NCI-H1048 (cell line): ENCODE measurements around the gene WDR5.

Experiments
- DNase-seq: peaks from one replicate; lab custom pipeline; 2025; lab: John Stamatoyannopoulos, UW

The WDR5 gene

DNA sequence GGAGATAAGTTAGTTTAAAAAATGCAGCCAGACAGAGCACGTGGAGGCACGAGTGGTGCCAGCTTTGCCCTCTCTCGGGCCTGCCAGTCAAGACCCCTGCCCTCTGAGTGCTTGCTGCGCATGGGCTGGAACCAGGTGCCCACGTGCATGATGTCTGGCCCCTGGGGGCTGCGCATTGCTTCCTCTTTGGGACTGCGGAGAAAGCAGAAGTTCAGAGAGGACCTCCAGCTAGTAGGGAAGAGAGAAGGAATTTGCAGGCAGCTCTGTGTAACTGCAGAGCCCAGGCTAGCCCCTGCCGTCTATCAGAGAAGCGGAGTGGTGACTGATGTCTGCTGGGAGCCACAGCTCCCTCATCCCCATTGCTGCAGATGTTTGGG lies 38.2 kb downstream of the WDR5 start:
- no peak for DNase-seq

DNA sequence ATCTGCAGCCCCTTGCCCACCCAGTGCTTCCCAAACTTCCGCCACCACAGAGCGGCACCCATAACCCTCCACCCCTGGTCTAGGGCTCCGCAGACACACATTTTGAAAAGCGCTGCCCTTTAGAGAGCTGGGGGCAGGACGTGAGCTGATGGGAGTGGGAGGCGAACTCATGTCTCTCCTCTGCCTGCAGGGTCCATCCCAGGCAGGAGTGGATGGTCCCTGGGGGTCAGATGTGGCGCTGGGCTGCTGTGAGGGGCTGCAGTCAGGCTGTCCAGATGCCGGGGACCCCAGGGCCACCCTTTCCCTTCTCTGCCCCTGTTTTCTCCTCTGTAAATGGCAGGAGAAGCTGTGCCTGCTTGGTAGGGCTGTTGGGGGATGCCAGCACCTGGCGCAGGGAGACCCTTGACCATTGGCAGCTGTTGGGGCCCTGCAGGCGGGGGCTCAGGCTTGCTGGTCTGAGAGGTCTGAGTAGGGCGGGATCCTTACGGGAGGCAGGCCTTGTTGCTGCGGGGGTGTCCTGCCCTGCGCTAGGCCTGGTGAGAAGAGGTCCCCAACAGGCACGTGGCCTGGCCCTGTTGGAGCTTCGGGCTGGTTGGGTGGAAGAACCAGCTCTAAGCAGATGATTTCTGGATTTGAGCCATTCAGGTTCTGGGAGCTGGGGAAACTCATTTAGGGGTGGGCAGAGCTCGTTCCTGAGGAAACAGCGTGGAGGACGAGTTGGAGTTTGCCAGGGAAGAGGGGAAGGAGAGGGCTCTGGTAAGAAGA lies 38.8 kb downstream of the WDR5 start:
- no peak for DNase-seq

DNA sequence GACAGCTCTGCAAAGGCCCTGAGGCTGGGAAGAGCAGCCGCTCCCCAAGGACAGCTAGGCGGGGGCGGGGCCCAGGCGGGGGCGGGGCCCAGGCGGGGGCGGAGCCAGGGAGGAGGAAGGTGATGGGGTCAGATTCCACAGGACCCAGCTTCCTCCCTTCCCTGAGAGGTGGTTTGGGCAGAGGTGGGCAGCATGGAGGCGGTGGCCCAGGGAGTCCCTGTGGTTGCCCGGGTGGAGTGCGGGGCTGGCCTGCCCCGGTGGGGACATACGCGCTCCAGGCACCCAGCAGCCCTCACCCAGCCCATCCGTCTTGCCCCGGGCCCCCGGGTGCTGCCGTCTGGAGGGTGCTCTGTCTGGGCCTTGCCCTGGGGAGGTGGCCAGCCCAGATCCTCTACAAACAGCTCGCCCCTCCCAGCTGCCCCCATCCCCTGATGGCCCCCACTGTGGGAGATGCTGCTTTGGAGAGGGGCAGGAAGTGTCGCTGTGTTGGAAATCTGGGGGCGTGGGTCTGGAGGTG lies 39.5 kb downstream of the WDR5 start:
- no peak for DNase-seq

DNA sequence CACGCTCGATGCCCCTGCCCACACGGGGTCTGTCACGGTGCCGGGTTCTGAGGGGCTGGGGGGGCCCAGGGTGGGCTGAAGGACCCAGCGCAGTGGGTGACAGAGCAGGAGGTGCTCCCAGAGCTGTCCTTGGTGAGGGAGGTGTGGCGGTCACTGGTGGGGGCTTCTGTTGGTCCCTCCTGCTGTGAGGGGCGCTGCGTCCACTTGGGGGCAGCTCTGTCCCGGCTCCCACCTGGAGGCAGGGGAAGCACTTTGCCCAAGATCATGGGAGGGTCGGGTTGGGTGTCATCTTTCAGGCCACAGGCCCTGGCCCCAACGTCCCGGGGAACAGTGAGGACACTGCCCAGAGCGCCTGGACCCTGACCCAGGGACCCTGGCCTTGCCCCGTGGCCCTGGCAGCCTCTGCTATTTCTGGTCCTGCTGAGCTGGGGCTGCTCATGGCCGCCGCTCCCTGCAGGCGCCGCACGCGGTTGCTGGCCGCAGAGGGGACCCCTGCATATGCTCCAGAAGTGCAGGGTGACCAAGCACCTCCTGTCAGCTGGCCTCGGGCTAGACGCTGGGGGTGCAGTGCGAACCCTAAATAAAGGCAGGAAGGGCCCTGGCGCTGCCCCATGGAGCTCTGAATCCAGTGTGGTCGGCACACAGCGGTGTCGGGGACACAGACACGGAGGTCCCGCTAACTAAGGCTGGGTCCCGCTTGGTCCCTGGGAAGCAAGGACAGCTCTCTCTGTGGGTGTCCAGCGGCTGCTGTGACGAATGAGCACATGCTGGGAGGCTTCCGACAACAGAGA lies 40.1 kb downstream of the WDR5 start:
- DNase-seq: no peak

DNA sequence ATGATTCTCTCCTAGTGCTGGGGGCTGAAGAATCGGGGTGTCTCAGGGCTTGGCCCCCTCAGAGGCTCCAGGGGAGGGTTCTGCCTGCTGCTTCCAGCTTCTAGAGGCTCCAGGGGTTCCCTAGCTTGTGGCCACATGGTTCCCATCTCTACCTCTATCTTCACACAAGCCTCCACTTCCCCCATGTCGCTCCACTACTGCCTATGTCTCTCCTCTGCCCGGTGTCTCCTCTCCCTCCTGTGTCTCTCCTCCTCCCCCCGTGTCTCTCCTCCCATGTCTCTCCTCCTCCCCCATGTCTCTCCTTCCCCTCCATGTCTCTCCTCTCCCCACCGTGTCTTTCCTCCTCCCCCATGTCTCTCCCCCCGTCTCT lies 40.7 kb downstream of the WDR5 start:
- DNase-seq: no peak

DNA sequence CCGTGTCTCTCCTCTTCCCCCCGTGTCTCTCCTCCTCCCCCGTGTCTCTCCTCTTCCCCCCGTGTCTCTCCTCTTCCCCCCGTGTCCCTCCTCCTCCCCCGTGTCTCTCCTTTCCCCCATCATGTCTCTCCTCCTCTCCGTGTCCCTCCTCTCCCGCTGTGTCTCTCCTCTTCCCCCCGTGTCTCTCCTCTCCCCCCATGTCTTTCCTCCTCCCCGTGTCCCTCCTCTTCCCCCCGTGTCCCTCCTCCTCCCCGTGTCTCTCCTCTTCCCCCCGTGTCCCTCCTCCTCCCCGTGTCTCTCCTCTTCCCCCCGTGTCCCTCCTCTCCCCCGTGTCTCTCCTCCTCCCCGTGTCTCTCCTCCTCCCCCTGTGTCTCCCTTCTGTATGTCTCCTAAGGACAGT lies 41.3 kb downstream of the WDR5 start:
- no peak for DNase-seq

DNA sequence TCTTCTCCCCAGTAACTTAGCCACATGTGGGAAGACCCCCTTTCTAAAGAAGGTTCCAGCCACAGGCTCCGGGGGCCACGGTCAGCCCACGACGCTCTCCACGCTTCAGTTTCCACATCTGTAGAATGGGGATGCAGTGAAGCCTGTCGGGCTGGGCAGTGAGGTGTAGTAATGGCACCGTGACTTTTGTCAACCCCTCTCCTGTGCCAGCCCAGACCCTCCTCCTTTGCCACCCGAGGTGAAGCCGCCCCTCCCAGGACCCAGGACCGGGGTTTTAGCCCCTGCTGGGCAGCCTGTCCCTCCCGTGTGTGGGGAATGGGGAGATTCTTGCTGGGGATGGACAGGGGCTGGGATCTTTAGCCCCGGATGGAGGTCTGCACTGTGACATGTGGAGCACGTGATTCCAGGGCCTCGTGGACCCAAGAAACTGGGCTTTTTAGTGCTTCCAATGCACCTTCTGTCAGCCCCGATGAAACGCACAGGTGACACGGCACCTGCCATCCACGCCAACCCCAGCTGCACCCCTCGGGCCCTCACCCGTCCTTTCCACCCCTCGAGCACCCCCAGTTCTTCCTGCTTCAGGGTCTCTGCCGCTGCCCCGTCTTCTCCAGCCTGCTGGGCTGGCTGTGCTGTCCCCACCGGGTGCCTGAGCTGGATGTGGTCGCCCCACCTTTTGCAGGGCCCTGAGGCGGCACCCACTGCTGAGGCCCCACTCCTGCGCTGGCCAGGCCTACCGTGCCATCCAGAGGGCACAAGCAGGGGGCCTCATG lies 41.9 kb downstream of the WDR5 start:
- DNase-seq: no peak

DNA sequence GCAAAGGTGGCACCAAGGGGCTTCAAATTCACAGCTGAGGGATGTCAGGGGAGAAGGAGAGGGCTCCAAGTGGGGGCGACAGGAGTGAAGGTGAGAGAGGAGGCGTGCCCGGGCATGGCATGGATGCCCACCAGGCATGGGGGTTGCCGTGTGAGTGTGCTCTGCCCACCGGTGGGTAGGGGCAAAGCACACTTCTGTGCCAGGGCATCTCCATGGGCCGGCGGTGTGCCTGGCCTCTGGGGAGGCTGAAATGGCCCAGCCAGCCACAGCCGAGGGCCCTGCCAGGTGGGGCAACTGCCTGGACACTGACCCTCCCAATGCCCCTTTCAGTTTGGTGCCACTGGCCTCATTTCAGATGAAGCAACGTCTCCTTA lies 42.5 kb downstream of the WDR5 start:
- no peak for DNase-seq

DNA sequence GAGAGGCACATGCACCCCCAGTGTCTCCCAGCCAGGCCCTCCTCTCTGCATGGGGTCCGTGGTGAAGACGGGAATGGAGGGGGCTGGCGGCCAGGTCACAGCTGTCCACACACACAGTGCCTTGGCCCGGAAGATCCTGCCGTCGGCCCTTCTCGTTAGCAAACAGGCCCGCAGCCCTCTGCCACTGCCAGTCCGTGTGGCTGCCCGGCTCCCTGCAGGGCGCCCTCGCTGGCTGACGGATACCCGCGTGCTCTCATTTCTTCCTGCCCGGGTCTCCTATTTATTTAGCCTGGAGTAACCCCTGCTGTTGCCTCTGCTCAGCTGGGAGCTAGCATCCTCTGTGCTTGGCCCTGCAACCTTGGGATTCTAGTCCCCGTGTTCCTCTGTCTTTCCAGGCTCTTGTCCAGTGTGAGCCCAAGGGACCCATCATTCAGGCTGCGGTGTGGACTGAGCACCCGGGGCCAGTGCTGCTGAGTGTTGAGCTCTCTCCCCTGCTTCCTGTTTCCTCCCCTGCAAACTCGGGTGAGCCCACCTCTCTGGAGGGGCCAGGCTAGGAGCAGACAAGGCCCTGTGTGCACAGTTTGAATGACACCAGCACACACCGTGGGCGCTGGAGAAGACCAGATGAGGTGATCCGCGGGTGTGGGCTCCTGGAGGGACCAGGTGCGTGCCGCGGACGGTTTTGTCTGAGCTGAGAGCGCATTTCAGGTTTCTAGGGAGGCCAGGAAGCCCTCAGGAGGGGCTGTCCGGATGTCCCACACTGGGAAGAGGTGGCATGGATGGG lies 43.1 kb downstream of the WDR5 start:
- DNase-seq: no peak

DNA sequence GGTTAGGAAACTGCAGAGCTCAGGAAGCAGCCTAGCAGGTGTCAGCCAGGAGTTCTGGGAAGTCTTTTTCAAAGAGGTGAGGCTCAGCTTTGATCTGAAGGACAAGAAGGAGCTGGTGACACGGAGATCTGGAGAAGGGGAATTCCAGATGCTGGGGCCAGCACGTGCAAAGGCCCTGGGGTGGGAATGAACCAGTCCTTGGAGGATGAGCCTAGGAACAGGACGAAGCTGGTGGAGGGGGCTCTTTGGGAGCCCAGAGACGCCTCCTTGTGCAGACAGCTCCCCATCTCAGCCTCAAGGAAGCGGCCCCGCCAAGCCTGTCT lies 43.7 kb downstream of the WDR5 start:
- DNase-seq: no peak

DNA sequence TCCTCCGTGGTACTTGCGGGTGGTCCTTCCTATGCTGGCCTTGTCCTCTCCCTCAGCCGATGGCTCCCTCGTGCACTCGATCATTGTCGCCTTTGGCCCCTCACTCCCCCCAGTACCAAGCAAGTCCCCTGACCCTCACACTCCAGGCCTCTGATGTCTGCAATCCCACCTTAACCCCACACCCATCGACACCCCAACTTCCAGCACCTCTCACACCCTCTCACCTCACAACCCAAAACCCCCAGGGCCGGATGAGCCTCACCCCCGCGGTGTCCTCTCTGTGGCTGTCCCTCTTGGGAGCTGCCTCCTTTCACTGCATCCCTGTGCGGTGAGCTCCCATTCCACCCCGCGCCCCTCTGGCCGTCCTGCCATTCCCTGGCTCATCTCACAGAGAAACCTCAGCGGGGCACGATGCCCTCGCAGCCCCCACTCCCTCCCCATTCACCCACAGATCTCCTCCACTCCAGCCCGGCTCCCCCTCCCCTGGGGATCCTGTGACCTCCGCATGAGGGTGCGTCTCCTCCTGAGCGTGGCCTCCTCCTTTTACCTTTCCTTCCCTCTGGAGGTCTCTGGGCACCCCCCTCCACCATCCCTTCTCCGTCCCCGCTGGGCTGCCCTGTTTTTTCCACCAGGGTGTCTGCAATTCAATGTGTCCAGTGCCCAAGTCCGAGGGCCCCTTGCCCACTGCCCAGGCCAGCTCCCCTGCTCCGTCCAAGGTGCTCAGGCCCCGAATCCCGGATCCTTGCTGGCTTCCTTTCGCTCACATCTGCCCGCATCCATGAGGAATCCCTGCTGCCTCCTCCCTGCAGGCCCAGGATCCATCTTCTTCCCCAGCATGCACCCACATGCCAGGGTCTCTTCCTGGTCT lies 44.3 kb downstream of the WDR5 start:
- DNase-seq: no peak

DNA sequence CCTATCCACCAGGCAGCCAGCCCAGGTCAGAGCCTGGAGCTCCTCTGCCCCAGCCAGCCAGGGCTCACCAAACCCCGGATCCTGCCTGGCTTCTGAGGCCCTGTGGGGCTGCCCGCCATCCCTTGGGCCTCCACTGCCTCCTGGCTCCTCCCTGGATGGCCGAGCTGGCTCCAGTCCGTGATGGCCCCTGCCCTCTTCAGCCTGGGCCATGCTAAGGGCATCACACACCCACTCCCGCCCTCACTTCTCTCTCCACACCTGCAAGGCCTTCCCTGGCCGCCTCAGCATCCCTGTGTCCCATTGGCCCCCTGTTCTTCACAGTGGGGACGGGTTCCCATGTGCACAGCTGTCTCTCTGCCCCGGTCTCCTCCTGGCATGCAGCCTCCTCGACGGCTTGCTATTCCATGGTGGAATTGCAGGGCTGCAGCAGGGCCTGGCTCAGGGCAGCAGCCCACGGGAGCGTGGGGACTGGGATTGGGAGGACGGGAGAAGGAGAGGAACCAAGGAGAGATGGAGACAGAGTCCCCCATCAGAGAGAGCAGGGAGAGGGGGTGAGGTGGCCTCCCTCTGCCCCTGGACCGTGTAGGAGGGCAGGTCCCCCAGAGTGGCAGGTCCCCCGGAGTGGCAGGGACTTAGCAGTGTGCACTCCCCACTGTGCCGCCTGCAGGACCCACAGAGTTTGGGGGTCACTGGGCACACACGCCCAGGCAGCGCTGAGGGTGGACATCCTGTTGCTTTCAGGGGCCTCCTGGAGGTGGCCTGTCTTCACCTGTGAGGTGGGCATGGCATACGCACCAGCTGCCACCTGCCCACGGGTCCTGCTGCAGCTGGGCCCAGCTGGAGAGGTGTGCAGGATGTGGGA lies 45.1 kb downstream of the WDR5 start:
- DNase-seq: no peak

DNA sequence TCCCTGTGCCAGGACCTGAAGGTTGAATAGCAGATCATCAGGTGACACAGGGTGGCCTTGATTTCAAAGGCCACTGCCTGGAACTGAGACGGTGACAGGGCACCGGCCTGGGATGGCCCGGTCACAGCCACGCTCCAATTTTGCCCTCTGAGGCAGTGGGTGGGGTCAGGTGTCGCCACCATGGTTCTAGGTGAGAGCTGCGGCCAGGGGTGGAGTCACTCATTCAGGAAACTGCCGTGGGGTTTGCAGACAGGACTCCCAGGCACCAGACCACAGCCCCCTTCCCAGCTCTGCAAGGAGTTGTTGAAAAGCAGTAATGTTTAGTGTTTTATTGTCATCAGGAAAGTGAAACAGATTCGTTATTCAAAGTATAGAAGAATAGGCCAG lies 45.8 kb downstream of the WDR5 start:
- no peak for DNase-seq

DNA sequence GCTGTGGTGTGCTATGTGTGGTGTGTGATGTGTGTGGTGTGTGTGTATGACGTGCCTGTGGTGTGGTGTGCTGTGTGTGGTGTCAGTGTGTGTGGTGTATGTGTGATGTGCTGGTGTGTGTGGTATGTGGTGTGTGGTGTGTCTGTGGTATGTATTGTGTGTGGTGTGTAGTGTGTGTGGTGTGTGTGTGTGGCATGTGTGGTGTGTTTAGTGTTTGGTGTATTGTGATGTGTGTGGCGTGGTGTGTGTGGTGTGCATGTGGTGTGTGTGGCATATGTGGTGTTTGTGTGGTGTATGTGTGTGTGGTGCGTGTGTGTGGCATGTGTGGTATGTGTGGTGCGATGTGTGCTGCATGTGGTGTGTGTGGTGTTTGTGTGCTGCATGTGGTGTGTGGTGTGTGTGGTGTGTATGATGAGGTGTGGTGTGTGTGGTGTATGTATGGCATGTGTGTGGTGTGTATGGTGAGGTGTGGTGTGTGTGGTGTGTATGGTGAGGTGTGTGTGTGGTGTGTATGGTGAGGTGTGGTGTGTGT lies 46.7 kb downstream of the WDR5 start:
- DNase-seq: no peak

DNA sequence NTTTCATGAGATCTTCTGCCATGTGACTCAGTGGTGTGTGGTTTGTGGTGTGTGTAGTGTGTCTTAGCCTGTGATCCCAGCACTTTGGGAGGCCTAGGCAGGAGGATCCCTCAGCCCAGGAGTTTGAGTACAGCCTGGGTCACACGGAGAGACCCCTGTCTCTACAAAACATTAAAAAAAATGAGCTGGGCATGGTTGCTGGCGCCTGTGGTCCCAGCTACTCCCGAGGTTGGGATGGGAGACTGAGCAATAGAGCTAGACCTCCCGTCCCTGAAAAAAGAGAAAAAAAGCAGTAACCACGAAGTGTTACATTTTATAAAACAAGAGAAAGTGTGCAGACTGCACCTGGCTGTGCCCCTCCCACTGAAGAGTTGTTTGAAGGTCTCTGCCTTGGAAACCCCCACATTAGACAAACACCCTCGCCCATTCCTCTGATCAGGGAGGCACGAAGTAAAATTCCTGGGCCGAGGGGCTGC lies 49.7 kb downstream of the WDR5 start:
- no peak for DNase-seq

DNA sequence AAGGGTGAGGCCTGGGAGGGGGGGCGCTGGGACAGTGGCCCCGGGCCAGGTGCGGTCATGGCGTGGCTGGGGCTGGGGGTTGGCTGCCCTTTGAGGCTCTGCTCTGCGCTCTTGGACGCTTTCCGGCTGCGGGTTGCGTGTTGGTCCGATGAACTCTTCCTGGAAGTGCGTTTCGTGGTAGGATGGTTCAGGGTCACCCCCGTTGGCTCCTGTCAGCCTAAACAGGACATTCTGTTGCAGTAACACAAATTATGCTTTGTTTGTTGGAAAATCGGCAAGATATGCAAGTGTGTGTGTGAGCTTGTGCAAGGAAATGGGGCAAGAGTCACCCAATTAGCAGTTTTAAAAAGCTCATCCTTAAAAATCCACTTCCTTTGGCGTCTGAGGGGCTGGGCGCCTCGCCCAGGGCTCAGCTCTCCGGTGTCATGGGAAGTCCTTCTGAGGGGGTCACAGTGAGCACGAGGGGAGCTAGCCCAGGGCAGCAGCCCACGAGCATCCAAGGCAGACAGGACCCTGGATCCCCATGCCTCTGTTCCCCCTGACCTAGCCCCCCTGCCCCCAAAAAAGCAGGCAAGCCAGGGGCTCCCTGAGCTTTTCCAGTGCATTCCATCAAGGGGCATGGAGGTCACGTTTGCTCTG lies 50.7 kb downstream of the WDR5 start:
- no peak for DNase-seq

DNA sequence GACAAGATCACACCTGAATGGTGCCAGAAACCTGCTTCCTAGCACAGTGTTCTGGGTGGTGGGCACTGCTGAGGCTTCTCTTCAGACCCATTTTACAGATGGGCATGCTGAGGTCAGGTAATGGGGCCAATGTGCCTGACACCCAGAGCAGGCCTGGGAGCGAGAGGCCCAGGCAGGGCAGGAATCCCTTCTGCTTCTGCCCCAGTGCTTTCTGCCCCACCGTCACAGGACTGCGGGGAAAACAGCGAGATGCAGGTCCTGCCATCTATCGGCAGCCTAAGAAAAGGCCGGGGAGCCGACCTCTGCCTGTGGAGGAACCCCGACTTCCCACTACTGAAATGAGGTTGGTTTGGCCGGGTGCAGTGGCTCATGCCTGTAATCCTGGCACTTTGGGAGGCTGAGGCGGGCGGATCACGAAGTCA lies 51.2 kb downstream of the WDR5 start:
- DNase-seq: no peak

DNA sequence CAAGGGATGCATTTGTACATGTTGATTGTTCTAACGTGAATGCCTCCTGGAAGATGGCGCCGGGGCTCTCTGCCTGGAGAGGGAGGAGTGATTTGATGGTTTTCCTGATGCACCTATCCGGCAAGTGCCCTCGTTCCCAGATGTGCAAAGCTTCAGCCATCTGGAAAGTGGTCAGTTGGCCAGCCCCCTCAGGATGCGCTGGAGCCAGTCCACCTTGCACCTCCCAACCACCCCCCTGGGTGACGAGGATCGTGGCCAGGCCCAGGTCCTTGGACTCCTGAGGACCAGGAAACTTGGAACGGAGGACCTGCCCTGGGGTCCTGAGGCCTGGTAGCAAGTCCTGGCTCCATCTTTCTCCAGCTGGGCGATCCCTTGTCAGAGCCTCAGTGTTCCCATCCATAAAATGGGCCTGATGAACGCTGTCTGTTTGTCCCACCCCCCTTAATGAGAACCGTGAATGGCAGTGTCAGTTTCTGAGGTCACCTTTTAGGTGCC lies 52.1 kb downstream of the WDR5 start:
- DNase-seq: no peak
